ENCODE measurements around the gene GOLGA7B.
"Not testable (repeated sequence)": the region's sequence is repeated elsewhere in the genome, so short reads cannot be mapped to it uniquely, and the experiment has no call there.

Gene GOLGA7B

GRCh38 chr10:97831259-97831658, 18.4 kb upstream of the GOLGA7B start:
- no peak for DNase-seq (ENCODE audit: low read depth in 2 of 2)

- no peak for DNase-seq (ENCODE audit: low read depth in 2 of 2)
Measured at GRCh38 chr10:97836446-97836845, 13.2 kb upstream of the GOLGA7B start.

- no peak for DNase-seq (ENCODE audit: low read depth in 2 of 2)
Measured at GRCh38 chr10:97838091-97838490, 11.6 kb upstream of the GOLGA7B start.

- DNase-seq (ENCODE audit: low read depth in 2 of 2) = not testable (repeated sequence)
Measured at GRCh38 chr10:97841166-97841565, 8.5 kb upstream of the GOLGA7B start.

GRCh38 chr10:97842114-97842513, 7.5 kb upstream of the GOLGA7B start:
- DNase-seq (ENCODE audit: low read depth in 2 of 2) = not testable (repeated sequence)

GRCh38 chr10:97842656-97843280, 6.9 kb upstream of the GOLGA7B start:
- DNase-seq (ENCODE audit: low read depth in 2 of 2) = no peak

- DNase-seq (ENCODE audit: low read depth in 2 of 2) = no peak
Measured at GRCh38 chr10:97843281-97843671, 6.4 kb upstream of the GOLGA7B start.

- not testable (repeated sequence) for DNase-seq (ENCODE audit: low read depth in 2 of 2)
Measured at GRCh38 chr10:97843972-97844371, 5.7 kb upstream of the GOLGA7B start.

GRCh38 chr10:97844678-97845077, 5.0 kb upstream of the GOLGA7B start:
- no peak for DNase-seq (ENCODE audit: low read depth in 2 of 2)

- DNase-seq (ENCODE audit: low read depth in 2 of 2) = peak in 1 of 2 donors; percentile 30
Measured at GRCh38 chr10:97849103-97849686, 448 bp upstream of the GOLGA7B start.

- no peak for DNase-seq (ENCODE audit: low read depth in 2 of 2)
Measured at GRCh38 chr10:97850446-97850845, 803 bp downstream of the GOLGA7B start.

- no peak for DNase-seq (ENCODE audit: low read depth in 2 of 2)
Measured at GRCh38 chr10:97851341-97852001, 1.8 kb downstream of the GOLGA7B start.

- no peak for DNase-seq (ENCODE audit: low read depth in 2 of 2)
Measured at GRCh38 chr10:97852277-97852676, 2.6 kb downstream of the GOLGA7B start.

GRCh38 chr10:97852840-97853405, 3.3 kb downstream of the GOLGA7B start:
- DNase-seq (ENCODE audit: low read depth in 2 of 2) = no peak

- no peak for DNase-seq (ENCODE audit: low read depth in 2 of 2)
Measured at GRCh38 chr10:97854743-97855142, 5.1 kb downstream of the GOLGA7B start.

GRCh38 chr10:97858001-97858439, 8.4 kb downstream of the GOLGA7B start:
- DNase-seq (ENCODE audit: low read depth in 2 of 2) = no peak

- DNase-seq (ENCODE audit: low read depth in 2 of 2) = no peak
Measured at GRCh38 chr10:97861097-97861750, 11.6 kb downstream of the GOLGA7B start.

- DNase-seq (ENCODE audit: low read depth in 2 of 2) = no peak
Measured at GRCh38 chr10:97861924-97862323, 12.3 kb downstream of the GOLGA7B start.

- no peak for DNase-seq (ENCODE audit: low read depth in 2 of 2)
Measured at GRCh38 chr10:97863808-97864207, 14.2 kb downstream of the GOLGA7B start.

- DNase-seq (ENCODE audit: low read depth in 2 of 2) = no peak
Measured at GRCh38 chr10:97865488-97865887, 15.8 kb downstream of the GOLGA7B start.

GRCh38 chr10:97866524-97867219, 17.0 kb downstream of the GOLGA7B start:
- no peak for DNase-seq (ENCODE audit: low read depth in 2 of 2)
